SIG-M5 (cell line): ENCODE data around the gene HBEGF.

Experiments
- DNase-seq: peaks from one replicate; lab custom pipeline; 2025; lab: John Stamatoyannopoulos, UW

The HBEGF gene

DNA sequence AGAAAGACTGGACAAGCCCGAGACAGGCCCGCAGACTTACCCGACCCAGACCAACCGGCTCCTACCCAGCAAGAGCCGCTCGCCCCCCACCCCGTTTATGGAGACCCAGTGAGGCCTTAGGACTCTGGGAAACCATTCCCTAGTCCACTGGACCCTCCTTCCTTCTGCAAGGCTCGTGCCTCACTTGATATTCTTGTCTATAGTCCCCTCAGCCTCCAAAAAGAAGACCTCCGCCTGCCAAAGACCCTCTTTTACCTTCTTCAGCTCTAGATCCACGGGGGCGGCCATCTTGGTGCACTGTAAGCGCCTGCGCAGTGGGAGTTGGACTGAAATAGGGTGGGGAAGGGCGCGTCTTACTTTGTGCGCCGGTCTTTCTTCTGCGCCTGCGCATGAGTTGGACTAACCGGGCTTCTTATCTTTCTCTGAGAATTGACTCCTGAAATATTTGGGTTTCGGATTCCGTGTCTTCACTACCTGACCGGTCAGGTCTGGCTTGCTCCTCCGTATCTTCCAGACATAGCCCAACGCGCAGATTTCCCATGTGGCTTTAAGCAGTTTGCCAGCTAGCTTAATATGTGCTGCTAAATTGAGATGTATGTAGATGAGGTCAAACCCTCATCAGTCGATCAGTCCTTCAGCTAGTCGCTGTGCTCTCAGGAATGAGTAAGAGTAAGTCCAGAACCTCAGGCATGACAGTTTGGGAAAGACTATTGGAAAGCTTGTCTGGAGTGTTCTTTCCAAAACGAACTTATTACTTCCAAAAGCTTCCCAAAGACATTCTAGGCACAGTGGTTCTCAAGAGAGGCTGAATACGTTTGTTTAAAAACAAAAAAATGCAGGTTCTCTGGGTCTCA lies 43.4 kb downstream of the HBEGF start, which contains the start of gene PFDN1:
Gene PFDN1, minus strand, starts transcription at position 316 of the 854 bp plus-strand sequence. Its CDS starts 28 bp downstream, at position 288.
- DNase-seq: peak; percentile 86

DNA sequence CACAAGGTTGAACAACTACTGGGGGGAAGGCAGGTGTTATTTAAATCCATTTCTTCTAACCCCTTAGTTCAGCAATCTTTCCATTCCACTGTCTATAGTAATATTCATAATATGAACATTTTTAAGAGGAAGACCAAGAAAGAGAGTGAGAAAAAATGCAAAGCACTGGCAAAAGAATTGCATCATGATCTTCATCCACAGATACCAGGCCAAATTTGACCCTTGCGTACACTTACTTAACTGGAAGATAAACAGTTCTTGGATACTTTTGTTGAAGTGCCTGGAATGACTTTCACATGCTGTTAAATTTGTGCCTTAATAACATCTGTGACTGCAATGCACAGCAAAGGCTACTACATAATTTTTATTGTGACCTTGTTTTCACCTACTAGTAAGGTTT lies 45.3 kb downstream of the HBEGF start:
- no peak for DNase-seq

DNA sequence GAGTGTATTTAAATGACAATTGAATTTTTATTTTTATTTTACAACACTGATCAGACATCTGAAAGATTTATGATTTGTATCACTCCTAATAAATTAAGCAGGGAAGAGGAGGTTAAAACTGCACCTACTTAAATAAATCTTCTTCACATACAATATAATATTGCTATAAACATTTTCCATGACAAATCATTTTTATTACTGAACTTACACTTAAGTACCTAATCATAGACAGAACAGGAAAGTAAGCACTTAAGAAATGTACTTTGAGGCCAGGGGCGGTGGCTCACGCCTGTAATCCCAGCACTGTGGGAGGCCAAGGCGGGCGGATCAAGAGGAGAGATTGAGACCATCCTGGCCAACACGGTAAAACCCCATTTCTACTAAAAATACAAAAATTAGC lies 47.3 kb downstream of the HBEGF start:
- DNase-seq: no peak

DNA sequence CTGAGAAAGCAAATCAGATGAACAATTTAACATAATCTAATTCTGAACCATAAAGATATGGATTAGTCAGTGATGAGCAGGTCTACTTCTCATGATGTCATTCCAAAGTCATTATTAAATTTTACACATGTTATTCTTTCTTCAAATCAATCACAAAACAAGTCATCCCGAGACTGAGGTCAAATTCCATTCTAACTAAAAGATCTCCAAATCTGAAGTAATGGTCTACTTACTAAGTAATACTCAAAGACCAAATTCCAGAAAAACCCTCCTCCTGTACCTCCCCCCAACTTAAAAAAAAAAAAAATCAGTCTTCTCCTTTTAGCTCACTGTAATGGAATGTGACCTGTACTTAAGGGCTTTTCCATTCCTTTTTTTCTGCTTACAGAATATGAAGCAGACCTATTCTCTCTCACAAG lies 48.2 kb downstream of the HBEGF start:
- DNase-seq: no peak

DNA sequence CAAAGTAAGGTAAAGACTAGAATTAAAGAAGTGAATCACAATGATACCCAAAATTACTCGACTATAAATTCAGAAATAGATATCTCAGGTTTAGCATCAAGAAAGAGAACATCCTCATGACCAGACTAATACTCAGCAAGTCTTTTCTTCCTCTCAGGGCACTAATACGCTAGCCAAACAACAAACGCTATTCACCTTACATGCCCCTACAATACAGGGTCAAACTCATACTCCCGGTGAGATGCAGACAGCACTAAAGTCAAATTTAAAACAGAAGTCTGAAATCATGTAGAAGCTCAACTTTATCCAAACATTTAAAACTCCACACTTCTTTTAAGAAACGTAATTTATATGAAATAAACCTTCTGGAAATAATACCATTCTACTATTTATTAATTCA lies 49.1 kb downstream of the HBEGF start:
- no peak for DNase-seq

DNA sequence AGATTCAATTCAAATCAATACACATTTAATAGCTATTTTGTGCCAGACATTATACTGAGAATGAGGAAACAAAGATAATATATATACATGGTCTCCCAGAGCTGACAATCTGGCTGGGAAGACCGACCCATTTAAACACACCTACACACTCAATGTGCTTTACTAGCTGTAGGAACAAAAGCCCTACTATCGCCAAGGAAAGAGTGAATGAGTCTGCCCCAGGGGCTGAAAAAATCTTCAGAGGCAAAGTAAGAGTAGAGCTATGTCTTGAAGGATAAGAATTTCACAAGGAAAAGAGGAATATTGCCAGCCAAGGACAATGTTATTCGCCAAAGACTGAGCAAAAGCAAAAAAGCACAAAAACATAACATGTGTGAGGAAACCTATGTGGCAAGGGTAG lies 50.1 kb downstream of the HBEGF start:
- no peak for DNase-seq

DNA sequence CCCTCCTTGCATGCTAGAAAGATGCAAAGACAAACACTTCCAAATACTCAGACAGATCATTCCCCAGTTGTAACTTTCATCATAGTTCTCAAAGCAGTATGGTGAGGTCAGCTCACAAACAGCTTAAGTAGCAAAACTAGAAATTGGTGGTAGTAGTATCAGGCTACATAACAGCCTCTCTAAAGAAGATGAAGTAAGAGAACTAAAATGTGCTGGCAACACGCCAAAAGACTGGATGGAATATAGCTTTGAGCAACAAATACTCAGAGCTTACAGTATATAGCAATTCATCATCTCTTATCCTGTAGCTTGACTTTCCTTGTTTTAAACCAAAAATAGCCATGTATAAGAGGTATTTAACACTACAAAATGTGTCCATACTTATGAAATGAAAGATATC lies 51.0 kb downstream of the HBEGF start:
- DNase-seq: no peak

DNA sequence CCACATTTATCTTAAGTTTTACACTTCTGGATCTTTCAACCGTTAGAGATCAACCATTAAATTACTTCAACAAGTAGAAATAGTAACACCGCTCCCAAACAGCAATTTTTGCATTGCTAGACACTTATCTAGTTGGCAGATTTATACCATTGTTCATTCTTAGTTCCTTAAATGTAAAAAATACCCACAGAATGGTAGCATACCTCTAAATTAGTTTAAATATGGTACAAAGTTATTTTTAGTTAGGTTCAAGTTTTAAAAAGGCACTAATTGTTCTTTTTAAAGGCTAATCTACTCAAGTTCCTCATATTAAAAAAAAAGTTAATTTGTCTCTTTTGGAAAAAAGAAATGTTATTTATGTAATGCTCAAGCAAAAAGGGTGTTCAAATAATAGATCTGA lies 51.6 kb downstream of the HBEGF start:
- DNase-seq: no peak

DNA sequence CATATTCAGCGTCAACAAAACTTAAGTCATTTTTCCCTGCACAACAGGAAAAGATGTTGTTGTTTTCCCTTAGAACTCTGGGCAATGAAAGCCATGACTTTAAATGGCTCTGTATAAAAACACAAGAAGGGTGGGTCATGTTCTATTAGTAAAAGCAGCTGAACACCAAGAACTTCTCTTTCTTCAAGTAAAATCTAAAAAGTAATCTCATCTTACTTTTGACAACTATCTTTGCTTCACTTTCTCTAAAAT lies 52.6 kb downstream of the HBEGF start:
- no peak for DNase-seq

DNA sequence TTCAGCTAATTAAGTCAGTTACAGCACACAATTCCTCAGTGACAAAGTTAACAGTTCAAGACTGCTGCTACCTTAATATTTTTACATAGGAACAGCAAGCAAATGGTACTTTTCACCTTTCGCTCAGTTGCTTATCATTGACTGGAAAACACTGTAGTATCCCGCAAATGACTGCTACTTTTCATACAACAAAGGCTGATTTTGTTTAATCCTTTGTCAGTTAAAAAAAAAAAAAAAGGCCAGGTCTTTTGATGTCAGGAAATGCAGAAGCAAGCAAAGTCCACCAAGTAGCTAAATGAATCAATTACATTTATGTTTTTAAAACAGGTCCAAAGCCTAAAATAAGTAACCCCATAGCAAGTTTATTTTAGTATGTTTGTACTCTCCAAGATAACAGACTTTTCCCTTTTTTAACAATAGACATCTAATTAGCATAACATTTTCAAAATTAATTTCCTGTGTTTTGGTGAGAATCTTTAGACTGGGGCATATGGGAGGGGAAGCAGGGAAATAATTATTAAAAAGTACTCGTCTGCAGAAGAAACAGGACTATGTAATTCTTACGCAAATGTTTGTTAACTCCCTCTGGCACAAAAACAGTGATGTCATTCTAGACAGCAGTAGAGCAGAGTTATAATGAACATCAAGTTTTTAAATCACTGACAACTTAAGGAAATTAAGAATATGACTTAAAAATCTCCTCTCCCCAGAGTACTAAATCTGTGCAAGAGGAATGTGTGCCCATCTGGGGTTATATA lies 53.1 kb downstream of the HBEGF start:
- no peak for DNase-seq

DNA sequence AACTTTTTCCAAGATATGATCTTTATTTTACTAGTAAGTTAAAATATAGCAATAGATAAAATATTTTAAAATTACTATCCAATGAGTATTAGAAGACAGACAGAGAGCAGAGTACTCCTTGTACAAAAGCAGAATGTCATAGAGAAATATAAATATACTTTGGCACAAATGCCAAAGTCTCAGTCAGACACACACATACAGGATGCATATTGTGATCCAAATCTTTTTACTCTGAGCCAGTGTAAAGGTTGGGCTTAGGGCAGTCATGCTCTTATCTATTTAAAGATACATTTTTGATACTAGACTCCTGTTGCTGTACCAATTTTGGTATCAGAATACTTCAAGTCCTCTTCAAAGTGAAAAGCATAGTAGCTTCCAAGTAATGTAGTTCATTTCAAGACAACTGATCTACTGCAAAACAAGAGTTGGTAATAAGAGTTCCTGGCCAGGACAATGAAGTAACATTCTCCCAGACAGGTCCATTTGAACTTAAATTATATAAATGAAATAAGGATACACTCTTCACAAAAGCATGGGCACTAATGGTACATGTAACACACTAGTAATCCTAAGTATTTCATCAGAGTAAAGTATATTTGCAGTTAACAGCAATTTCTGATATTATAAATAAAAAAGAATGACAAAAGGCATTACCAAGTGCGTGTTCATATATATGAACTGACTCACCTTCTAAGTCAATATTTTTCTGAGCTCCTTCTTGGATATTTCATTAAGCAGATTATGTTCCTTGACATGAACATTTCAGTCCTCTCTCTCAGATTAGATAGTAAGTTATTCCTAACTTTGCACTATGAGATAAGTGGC lies 54.0 kb downstream of the HBEGF start:
- DNase-seq: no peak

DNA sequence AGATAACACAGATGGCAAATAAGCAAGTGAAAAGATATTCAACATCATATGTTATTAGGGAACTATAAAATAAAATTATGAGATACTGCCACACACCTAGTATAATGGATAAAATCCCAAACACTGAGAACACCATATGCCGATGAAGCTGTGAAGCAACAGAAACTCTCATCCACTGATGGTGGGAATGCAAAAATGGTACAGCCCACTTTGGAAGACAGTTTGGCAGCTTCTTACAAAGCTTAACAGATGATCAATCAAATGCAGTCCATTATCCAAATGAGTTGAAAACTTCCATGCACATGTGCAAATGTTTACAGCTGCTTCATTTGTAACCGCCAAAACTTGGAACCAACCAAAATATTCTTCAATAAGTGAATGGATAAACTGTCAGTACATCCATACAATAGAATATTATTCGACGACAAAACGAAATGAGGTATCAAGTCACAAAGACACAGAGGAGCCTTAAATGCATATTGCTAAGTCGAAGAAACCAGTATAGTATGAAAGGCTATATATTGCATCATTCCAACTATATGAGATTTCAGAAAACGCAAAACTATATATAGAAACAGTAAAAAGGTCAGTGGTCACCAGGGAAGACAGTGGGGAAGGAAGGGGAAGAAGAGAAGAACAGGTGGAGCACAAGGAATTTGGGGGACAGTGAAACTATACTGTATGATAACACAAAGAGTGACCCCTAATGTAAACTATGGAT lies 58.4 kb downstream of the HBEGF start:
- no peak for DNase-seq

DNA sequence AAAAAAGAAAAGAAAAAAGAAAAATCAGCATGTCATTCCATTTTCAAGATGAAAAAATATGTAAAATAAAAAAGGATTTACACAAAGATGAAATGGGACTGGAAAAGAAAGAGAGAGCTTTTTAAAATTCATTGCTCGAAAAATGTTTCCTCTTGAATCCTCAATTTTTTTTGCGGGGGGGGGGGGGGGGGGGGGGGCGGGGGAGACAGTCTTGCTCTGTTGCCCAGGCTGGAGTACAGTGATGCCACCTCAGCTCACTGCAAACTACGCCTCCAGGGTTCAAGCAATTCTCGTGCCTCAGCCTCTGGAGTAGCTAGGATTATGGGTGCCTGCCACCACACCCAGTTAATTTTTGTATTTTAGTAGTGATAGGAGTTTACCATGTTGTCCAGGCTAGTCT lies 60.0 kb downstream of the HBEGF start:
- DNase-seq: no peak

DNA sequence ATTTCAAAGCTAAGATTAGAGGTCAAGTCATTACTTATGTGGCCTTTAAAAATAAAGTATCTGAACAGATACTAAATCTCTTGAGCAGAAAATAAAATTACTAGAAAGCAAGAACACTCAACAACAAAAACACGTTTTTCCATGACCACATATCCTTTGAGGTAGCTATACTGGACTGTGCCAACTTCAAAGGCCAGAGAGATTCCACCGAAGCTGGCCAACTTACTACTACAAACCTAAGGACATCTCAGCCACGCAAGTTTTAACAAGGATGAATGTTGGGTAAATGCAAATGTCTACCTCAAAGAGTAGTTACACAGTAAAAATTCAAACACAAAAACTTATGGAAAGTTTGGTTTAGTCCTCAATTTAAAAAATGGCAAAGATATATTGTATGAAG lies 62.4 kb downstream of the HBEGF start:
- DNase-seq: no peak
